Omental fat pad (tissue), 4 donors: Measurements from ENCODE around the gene NCOA5. TPM values are rescaled to one million over a fixed set of nuclear protein-coding genes. Genes with fewer than 3 reads are reported as not detected.

Experiments
- ATAC-seq: fragments of 150-250 bp; one replicate; pipeline ENCODE4 v1.9.1; 2016; ENCODE audit warnings: mild to moderate bottlenecking, moderate library complexity; ENCODE audit not compliant: low FRiP score
- DNase-seq: peaks from one replicate; pipeline ENCODE4 v3.0.0-alpha.2; 2019; ENCODE audit warnings: low spot score
- total RNA-seq, 4 donors: library from RNA; depleted of rRNA; stranded (reverse); fragments of >200 nt; gene quantifications; one replicate each; pipeline ENCODE4 v1.1.0, GENCODE V29; 2016
- TF ChIP-seq, protein P1 (sequence below), 3 donors: fragments of 450-650 bp; IDR thresholded peaks; one replicate each; pipeline ENCODE4 v1.5.1; 2016 to 2017; ENCODE audit warnings: antibody characterized with exemption in 3 of 3, mild to moderate bottlenecking in 3 of 3, moderate library complexity in 2 of 3

Gene NCOA5
- total RNA-seq, 4 donors from 2014 or later, result 19.3 to 41.1 (median 23.2) TPM

DNA sequence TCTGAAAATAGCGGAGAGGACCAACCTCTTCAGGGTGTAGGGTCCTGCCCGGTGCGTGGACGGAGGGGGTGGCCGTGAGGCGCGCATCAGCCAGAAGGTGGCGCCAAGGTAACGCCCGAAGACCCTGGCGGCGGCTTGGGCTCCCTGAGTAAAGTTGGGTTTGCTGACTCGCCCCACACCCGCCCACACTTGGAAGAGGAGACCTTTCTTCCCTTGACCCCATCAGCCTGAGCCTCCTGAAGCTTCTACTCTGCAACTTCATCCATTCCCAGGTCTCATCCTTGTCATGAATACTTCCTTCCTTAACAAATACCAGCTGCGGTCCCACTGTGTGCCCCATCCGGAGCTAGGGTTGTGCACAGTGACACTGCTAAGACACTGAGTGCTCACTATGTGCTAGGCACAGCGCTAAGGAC, 43.0 kb upstream of the NCOA5 start:
- DNase-seq, result peak; percentile 35
- peak; percentile 84 for ATAC-seq
- TF ChIP-seq, protein P1, sequence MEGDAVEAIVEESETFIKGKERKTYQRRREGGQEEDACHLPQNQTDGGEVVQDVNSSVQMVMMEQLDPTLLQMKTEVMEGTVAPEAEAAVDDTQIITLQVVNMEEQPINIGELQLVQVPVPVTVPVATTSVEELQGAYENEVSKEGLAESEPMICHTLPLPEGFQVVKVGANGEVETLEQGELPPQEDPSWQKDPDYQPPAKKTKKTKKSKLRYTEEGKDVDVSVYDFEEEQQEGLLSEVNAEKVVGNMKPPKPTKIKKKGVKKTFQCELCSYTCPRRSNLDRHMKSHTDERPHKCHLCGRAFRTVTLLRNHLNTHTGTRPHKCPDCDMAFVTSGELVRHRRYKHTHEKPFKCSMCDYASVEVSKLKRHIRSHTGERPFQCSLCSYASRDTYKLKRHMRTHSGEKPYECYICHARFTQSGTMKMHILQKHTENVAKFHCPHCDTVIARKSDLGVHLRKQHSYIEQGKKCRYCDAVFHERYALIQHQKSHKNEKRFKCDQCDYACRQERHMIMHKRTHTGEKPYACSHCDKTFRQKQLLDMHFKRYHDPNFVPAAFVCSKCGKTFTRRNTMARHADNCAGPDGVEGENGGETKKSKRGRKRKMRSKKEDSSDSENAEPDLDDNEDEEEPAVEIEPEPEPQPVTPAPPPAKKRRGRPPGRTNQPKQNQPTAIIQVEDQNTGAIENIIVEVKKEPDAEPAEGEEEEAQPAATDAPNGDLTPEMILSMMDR (IDR thresholded peaks at IDR 0.05), result peak in 1 of 3 donors; percentile 84

DNA sequence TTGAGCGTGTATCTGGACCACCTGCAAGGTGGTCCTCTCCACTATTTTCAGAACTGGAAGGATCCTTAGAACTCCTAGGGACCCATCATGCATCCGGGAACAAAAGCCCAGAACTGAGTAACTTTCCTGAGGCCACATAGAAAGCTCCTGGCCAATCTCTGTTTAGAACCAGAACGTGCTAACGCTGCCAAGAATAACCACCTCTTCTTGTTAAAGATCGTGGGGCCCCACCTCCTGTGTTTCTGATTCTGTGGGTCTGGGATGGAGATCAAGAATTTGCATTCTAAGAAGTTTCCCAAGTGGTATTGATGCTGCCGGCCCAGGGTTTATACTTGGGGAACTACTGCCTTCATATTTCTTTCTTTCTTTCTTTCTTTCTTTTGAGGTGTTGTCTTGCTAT, 41.6 kb upstream of the NCOA5 start:
- DNase-seq (no peak), ATAC-seq (no peak)
- TF ChIP-seq, protein P1 (IDR thresholded peaks at IDR 0.05), result no peak

DNA sequence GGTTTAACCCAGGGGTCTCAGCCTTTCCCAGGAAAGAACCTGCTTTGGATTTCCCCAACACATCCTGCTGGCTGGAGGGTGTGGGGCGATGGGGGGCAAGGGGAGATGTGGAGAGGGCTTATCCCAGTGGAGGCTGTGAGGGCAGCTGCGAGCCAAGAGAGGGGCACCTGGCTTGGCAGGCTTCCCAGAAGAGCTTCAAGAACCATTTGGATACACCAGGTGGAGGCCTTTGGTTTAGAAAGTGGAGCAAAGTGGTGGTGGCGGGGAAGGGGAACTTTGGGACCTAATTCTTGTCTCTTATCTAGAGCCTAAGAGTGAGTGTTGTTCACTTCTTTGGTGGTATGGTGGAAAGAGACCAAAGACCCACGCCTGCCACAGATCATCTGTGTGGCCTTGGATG, 40.8 kb upstream of the NCOA5 start:
- ATAC-seq (no peak), DNase-seq (no peak)
- TF ChIP-seq, protein P1 (IDR thresholded peaks at IDR 0.05), result no peak

DNA sequence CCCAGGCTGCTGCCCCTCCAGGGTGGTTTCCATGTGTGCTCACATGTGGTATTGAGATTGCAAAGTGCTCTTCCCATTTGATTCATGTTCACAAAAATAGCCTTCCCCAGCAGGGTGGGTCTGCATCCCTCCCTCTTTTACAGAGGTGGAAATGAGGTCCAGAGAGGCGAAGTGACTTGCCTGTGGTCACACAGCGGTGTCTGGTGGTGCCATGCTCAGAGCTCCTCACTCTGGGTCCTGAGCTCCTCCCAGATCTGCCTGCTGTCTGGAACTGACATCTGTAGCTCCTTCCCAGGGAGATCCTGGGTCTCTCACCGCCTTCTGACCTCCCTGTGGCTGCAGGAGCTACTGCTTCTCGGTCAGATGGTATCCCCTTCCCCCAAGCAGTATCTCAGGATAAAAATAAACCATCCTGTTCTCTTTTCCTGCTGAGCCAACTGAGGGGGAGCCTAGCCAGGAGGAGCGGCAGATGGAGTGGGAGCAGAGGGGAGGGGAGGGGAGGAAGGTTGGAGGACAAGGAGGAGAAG, 40.3 kb upstream of the NCOA5 start:
- ATAC-seq (no peak), DNase-seq (no peak)
- TF ChIP-seq, protein P1 (IDR thresholded peaks at IDR 0.05), result no peak

DNA sequence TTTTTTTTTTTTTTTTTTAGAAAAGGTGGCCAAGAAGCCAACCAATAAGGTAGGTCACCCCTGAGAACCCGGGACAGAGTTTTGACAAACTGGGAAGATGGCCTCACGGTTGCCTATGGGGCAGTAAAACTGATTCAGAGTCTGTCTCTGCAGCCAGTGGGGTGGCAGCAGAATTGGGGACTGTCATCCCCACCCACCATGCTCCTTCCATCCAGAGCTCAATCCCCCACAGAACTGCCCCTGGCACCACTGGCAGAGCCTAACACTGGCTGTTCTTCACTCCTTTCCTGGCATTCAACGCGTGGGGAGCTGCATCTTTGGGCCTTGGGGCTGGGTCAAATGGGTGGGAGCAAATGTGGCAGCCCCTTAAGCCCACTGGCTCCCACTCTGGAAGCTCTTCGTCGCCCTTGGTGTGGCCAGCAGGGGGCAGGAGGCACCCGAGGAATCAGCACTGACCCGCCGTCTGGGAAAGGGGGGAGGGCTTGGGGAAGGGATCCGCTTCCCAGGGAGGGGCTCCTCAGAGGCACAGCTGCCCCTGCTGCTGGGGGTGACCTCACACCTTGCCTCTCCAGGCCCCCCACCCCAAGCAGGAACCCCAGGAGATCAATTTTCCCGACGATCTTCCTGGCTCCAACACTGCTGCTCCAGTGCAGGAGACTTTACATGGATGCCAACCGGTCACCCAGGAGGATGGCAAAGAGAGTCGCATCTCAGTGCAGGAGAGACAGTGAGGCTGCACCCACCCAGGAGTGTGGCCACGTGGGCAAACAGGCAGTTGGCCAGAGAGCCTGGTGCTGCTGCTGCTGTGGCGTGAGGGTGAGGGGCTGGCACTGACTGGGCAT, 38.8 kb upstream of the NCOA5 start:
- DNase-seq (no peak), ATAC-seq (no peak)
- TF ChIP-seq, protein P1 (IDR thresholded peaks at IDR 0.05), result no peak

DNA sequence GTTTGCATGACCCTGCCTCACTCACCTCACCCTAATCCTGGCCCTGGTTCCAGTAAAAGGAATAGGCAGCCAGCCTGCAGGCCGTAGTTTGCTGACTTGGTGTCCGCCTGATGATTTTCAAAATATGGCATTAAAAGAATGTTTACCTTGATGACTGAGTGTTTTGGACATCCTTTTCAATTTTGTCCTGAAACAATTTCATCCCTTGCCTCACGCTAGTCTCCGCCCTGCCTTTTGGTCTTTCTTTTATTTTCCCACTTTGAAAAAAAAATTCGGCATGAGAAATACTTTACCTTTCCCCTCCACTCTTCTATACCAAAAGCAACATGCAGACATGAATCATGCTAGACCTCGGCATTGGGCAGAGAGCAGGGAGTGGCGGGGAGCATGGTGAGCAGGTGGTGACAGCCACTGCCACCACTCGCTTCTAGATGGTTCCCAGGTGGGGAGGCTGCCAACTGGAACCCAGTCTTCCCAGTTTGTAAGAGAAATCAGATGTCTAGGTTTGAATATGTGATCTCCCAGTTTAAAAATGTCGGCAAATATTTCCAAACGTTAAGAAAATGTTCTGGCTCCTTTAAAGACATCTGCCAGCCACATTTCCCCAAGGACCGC, 37.7 kb upstream of the NCOA5 start:
- TF ChIP-seq, protein P1 (IDR thresholded peaks at IDR 0.05), result no peak
- DNase-seq, result no peak
- no peak for ATAC-seq
